ENCODE results near the gene EPB41L1.

Gene EPB41L1

GRCh38 chr20:36238760-36239159 lies 84.2 kb downstream of the EPB41L1 start:
- no peak for TF ChIP-seq CTCF (IDR thresholded peaks at IDR 0.05; ENCODE audit: control extremely low read depth, extremely low read depth, low read depth, missing control alignments)
- ChIA-PET POLR2A (no interaction called here), CTCF (interaction anchor here (1.5 to 4.6 kb wide), 3 partner anchors 12 to 200 kb away, joined by 3 to 17 read pairs (median 11); no protein-coding TSS in a partner anchor)
- no peak for DNase-seq (ENCODE audit: extremely low spot score)

GRCh38 chr20:36240076-36240475 lies 85.5 kb downstream of the EPB41L1 start:
- CTCF ChIA-PET = interaction anchor here (0.7 to 1.5 kb wide), 7 partner anchors 11 to 679 kb away, joined by 3 to 5 read pairs (median 3); no protein-coding TSS in a partner anchor
- DNase-seq (ENCODE audit: extremely low spot score) = no peak
- POLR2A ChIA-PET = no interaction called here
- no peak for TF ChIP-seq CTCF (IDR thresholded peaks at IDR 0.05; ENCODE audit: control extremely low read depth, extremely low read depth, low read depth, missing control alignments)

GRCh38 chr20:36241678-36242077 lies 87.1 kb downstream of the EPB41L1 start:
- DNase-seq (ENCODE audit: extremely low spot score) = no peak
- CTCF ChIA-PET = interaction anchor here (0.6 to 1.2 kb wide), 2 partner anchors 10 to 25 kb away, joined by 3 to 4 read pairs; no protein-coding TSS in a partner anchor
- POLR2A ChIA-PET = no interaction called here
- TF ChIP-seq CTCF (IDR thresholded peaks at IDR 0.05; ENCODE audit: control extremely low read depth, extremely low read depth, low read depth, missing control alignments) = no peak

DNA sequence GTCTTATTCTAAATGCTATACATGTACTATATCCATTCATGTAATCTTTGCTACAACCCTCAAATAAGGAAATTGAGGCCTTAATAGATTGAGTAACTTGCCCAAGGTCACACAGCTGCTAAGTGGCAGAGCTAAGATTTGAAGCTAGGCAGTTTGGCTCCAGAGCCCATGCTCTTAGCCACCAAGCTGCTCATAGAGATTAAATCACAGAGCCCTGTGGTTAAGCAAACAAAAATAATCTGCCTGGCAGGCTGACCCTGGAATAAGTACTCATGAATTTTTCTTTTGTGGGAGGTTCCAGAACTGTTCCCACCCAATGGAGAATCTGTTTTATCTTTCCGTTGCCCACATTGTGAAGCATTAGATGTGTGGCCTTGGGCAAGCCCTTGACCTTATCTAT lies 89.2 kb downstream of the EPB41L1 start:
- ChIA-PET POLR2A (no interaction called here), CTCF (interaction anchor here (1.6 kb wide), 1 partner anchor 9 kb away, joined by 4 read pairs; no protein-coding TSS in a partner anchor)
- TF ChIP-seq CTCF (IDR thresholded peaks at IDR 0.05; ENCODE audit: control extremely low read depth, extremely low read depth, low read depth, missing control alignments) = no peak
- no peak for DNase-seq (ENCODE audit: extremely low spot score)

- DNase-seq (ENCODE audit: extremely low spot score) = no peak
- no peak for TF ChIP-seq CTCF (IDR thresholded peaks at IDR 0.05; ENCODE audit: control extremely low read depth, extremely low read depth, low read depth, missing control alignments)
- POLR2A ChIA-PET = no interaction called here
- CTCF ChIA-PET = interaction anchor here (1.1 kb wide), 1 partner anchor 44 kb away, joined by 3 read pairs; no protein-coding TSS in a partner anchor
Observed at GRCh38 chr20:36246401-36246800, 91.9 kb downstream of the EPB41L1 start.

DNA sequence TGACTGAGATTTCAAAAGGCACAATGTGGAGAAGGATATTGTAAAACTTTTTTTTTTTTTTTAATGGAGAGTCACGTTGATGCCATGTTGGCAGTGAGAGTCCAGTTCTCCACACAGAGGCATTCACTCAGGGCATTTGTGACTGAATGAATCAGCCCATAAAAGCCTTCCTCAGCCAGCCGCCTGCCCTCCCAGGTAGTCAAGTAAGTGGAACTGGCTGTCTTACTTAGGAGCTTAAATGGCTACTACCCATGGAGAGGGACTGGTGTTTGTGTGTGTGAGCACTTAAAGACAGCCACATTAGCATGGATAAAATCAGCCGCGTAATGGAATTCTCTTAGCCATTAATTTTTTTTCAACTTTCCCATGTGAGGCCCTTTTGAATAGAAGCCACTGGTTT lies 94.3 kb downstream of the EPB41L1 start:
- no peak for DNase-seq (ENCODE audit: extremely low spot score)
- no peak for TF ChIP-seq CTCF (IDR thresholded peaks at IDR 0.05; ENCODE audit: control extremely low read depth, extremely low read depth, low read depth, missing control alignments)
- POLR2A ChIA-PET = no interaction called here
- CTCF ChIA-PET = interaction anchor here (1.1 kb wide), 2 partner anchors 46 to 92 kb away, joined by 3 to 4 read pairs; no protein-coding TSS in a partner anchor

Data from GM10248 (cell line).